ENCODE measurements around the gene CRYL1.

DNA sequence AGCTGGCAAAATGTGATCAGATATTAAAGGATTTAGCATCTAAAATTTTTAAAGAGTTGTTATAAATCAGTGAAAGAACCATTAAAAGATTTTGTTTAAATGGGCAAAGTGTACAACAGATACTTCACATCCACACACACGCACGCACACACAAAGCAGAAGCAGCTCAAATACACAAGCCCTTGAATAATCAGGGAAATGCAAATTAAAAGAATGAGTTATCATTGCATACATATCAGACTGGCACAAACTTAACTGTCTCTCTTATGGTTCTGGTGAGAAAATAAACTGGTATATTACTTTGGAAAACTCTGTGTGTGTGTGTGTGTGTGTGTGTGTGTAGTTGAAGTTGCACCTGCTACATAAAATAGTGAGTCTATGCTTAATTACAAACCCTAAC lies 59.3 kb downstream of the CRYL1 start:
- TF ChIP-seq, protein P1, sequence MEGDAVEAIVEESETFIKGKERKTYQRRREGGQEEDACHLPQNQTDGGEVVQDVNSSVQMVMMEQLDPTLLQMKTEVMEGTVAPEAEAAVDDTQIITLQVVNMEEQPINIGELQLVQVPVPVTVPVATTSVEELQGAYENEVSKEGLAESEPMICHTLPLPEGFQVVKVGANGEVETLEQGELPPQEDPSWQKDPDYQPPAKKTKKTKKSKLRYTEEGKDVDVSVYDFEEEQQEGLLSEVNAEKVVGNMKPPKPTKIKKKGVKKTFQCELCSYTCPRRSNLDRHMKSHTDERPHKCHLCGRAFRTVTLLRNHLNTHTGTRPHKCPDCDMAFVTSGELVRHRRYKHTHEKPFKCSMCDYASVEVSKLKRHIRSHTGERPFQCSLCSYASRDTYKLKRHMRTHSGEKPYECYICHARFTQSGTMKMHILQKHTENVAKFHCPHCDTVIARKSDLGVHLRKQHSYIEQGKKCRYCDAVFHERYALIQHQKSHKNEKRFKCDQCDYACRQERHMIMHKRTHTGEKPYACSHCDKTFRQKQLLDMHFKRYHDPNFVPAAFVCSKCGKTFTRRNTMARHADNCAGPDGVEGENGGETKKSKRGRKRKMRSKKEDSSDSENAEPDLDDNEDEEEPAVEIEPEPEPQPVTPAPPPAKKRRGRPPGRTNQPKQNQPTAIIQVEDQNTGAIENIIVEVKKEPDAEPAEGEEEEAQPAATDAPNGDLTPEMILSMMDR (IDR thresholded peaks at IDR 0.05), result no peak
- TF ChIP-seq EZH2 (IDR thresholded peaks at IDR 0.05), result no peak
- TF ChIP-seq EZH2phosphoT487 (IDR thresholded peaks at IDR 0.05), result no peak

Data from neural progenitor cell (in vitro differentiated cells).